Mesenchymal stem cell (in vitro differentiated cells and primary cell): ENCODE measurements around the gene CXCL8.

Source experiments
- DNase-seq: peaks from one replicate; pipeline ENCODE4 v3.0.0-alpha.2; 2013
- H2AFZ ChIP-seq: one replicate; pipeline ENCODE4 v1.6.1; 2013; ENCODE audit warnings: low read depth, mild to moderate bottlenecking, control low read depth, inconsistent platforms, low read length, moderate library complexity
- H2AK5ac ChIP-seq: 2 replicates; pipeline ENCODE4 v1.6.1; 2013; ENCODE audit warnings: low read length, moderate library complexity, mild to moderate bottlenecking, inconsistent platforms; ENCODE audit not compliant: severe bottlenecking
- H2BK120ac ChIP-seq: one replicate; pipeline ENCODE4 v1.6.1; 2013; ENCODE audit warnings: low read depth, mild to moderate bottlenecking, inconsistent platforms, low read length, moderate library complexity
- H2BK12ac ChIP-seq, 2 experiments: one replicate each; pipeline ENCODE4 v1.6.1; 2013; ENCODE audit warnings: inconsistent platforms in 2 of 2, low read length in 2 of 2, mild to moderate bottlenecking in 2 of 2, moderate library complexity in 2 of 2, control low read depth in 1 of 2
- H2BK15ac ChIP-seq: one replicate; pipeline ENCODE4 v1.6.1; 2013; ENCODE audit warnings: mild to moderate bottlenecking, low read depth, inconsistent platforms; ENCODE audit not compliant: poor library complexity, severe bottlenecking
- H2BK5ac ChIP-seq: 2 replicates; pipeline ENCODE4 v1.6.1; 2013; ENCODE audit warnings: low read depth, mild to moderate bottlenecking, low read length, control low read depth, inconsistent platforms; ENCODE audit not compliant: poor library complexity, severe bottlenecking
- H3K14ac ChIP-seq, 2 experiments: one replicate each; pipeline ENCODE4 v1.6.1; 2013; ENCODE audit warnings: inconsistent platforms in 2 of 2, low read length in 2 of 2, control low read depth in 1 of 2, mild to moderate bottlenecking in 1 of 2, moderate library complexity in 1 of 2
- H3K18ac ChIP-seq, 2 experiments: one replicate each; pipeline ENCODE4 v1.6.1; 2013; ENCODE audit warnings: inconsistent platforms in 2 of 2, low read length in 2 of 2, control low read depth in 1 of 2, low read depth in 1 of 2, mild to moderate bottlenecking in 1 of 2
- H3K23ac ChIP-seq, 2 experiments: one replicate each; pipeline ENCODE4 v1.6.1; 2013; ENCODE audit warnings: inconsistent platforms in 2 of 2, low read length in 2 of 2, mild to moderate bottlenecking in 2 of 2, moderate library complexity in 2 of 2, control low read depth in 1 of 2
- H3K27ac ChIP-seq: 2 replicates; pipeline ENCODE4 v1.5.1; 2013; ENCODE audit warnings: mild to moderate bottlenecking, moderate library complexity, low read length, control low read depth, inconsistent platforms; ENCODE audit not compliant: poor library complexity, severe bottlenecking
- H3K27me3 ChIP-seq, 2 experiments: 2 replicates each; pipeline versions ENCODE4 v1.6.1 to v1.7.0; 2013; ENCODE audit warnings: low read length in 2 of 2, mild to moderate bottlenecking in 2 of 2, moderate library complexity in 2 of 2, control low read depth in 1 of 2, inconsistent platforms in 1 of 2; ENCODE audit not compliant: control insufficient read depth in 1 of 2, insufficient read depth in 1 of 2
- H3K36me3 ChIP-seq, 2 experiments: 2 replicates each; pipeline versions ENCODE4 v1.6.1 to v1.7.0; 2013; ENCODE audit warnings: low read length in 2 of 2, control low read depth in 1 of 2, inconsistent platforms in 1 of 2, low read depth in 1 of 2, mild to moderate bottlenecking in 1 of 2; ENCODE audit not compliant: insufficient read depth in 2 of 2, control insufficient read depth in 1 of 2
- H3K4ac ChIP-seq, 2 experiments: one replicate each; pipeline ENCODE4 v1.6.1; 2013; ENCODE audit warnings: inconsistent platforms in 2 of 2, low read length in 2 of 2, mild to moderate bottlenecking in 2 of 2, moderate library complexity in 2 of 2, control low read depth in 1 of 2, low read depth in 1 of 2
- H3K4me1 ChIP-seq: 2 replicates; pipeline ENCODE4 v1.6.1; 2013; ENCODE audit warnings: low read depth, low read length, control low read depth; ENCODE audit not compliant: control insufficient read depth, insufficient read depth
- H3K4me2 ChIP-seq: 2 replicates; pipeline ENCODE4 v1.6.1; 2013; ENCODE audit warnings: low read length, mild to moderate bottlenecking, inconsistent platforms; ENCODE audit not compliant: poor library complexity, severe bottlenecking
- H3K4me3 ChIP-seq, 2 experiments: 2 replicates each; pipeline versions ENCODE4 v1.5.1 to v1.7.0; 2013; ENCODE audit warnings: low read length in 2 of 2, mild to moderate bottlenecking in 2 of 2, control low read depth in 1 of 2, low read depth in 1 of 2; ENCODE audit not compliant: insufficient read depth in 1 of 2
- H3K79me1 ChIP-seq: replicated peaks from 2 replicates; pipeline ENCODE4 v1.6.1; 2013; ENCODE audit warnings: mild to moderate bottlenecking, control low read depth, low read length, inconsistent platforms; ENCODE audit not compliant: poor library complexity, severe bottlenecking
- H3K9ac ChIP-seq: 2 replicates; pipeline ENCODE4 v1.7.0; 2013; ENCODE audit warnings: mild to moderate bottlenecking, low read length, moderate library complexity
- H3K9me3 ChIP-seq: 2 replicates; pipeline ENCODE4 v1.7.0; 2013; ENCODE audit warnings: mild to moderate bottlenecking, low read length; ENCODE audit not compliant: control insufficient read depth
- H4K8ac ChIP-seq: one replicate; pipeline ENCODE4 v1.6.1; 2013; ENCODE audit warnings: inconsistent platforms, mild to moderate bottlenecking, low read length, moderate library complexity
- H4K91ac ChIP-seq: one replicate; pipeline ENCODE4 v1.6.1; 2013; ENCODE audit warnings: mild to moderate bottlenecking, low read length, inconsistent platforms
- WGBS: methylation state at CpG from one replicate; pipeline ENCODE4 v1.1.7; 2013; ENCODE audit warnings: mixed read lengths; 5-methylcytosine and 5-hydroxymethylcytosine counted together

The CXCL8 gene

GRCh38 chr4:73734530-73735001 lies 5.8 kb upstream of the CXCL8 start:
- H3K18ac ChIP-seq: peak overlapping the region; percentile 80 to 85

GRCh38 chr4:73735231-73735630 lies 5.1 kb upstream of the CXCL8 start:
- Histone ChIP-seq H2BK15ac (no peak overlapping the region), H3K79me1 (no peaks in the 10 kb centered on the region), H2AK5ac (no peak overlapping the region), H3K23ac (no peak overlapping the region), H3K27ac (no peak overlapping the region), H4K8ac (peak overlapping the region; percentile 31), H3K36me3 (no peaks in the 10 kb centered on the region), H2AFZ (no peak overlapping the region), H3K9ac (peak overlapping the region; percentile 67), H2BK5ac (no peak overlapping the region), H3K4me2 (no peak overlapping the region), H2BK120ac (no peak overlapping the region), H3K4me1 (peaks cover 3% of the 10 kb centered on the region), H3K14ac (no peak overlapping the region), H4K91ac (peak overlapping the region; percentile 70), H3K4ac (peak overlapping the region in 1 of 2 experiments; percentile 59), H3K18ac (peak overlapping the region in 1 of 2 experiments; percentile 29), H3K27me3 (no peaks in the 10 kb centered on the region), H3K9me3 (no peaks in the 10 kb centered on the region), H2BK12ac (no peak overlapping the region), H3K4me3 (no peak overlapping the region)
- peak; percentile 86 for DNase-seq
- 36% methylated on average over 2 of the region's 3 CpGs for WGBS

More at GRCh38 chr4:73734530-73735001, 5.8 kb upstream of the CXCL8 start:
- Histone ChIP-seq H4K8ac (peak overlapping the region; percentile 84), H3K4me1 (peaks cover 3% of the 10 kb centered on the region), H2BK15ac (no peak overlapping the region), H3K9me3 (no peaks in the 10 kb centered on the region), H2BK5ac (no peak overlapping the region), H2AFZ (no peak overlapping the region), H2BK120ac (peak overlapping the region; percentile 84), H3K23ac (no peak overlapping the region), H3K4me2 (no peak overlapping the region), H3K27me3 (no peaks in the 10 kb centered on the region), H3K27ac (peak overlapping the region; percentile 16), H2BK12ac (peak overlapping the region; percentile 89 to 100), H3K14ac (no peak overlapping the region), H2AK5ac (peak overlapping the region; percentile 71), H4K91ac (peak overlapping the region; percentile 95), H3K9ac (peak overlapping the region; percentile 67), H3K4ac (peak overlapping the region; percentile 75 to 81), H3K4me3 (no peak overlapping the region), H3K36me3 (no peaks in the 10 kb centered on the region), H3K79me1 (no peaks in the 10 kb centered on the region)
- WGBS: 23% methylated on average over 2 of the region's 2 CpGs
- DNase-seq: peak; percentile 77

GRCh38 chr4:73741031-73741749 lies 821 bp downstream of the CXCL8 start:
- H3K4ac ChIP-seq: no peak overlapping the region
- no CpG with 5 or more reads among the region's 2 CpGs for WGBS
- H3K4me3 ChIP-seq: peak overlapping the region in 1 of 2 experiments; percentile 60
- no peak overlapping the region for H3K14ac ChIP-seq
- H3K4me1 ChIP-seq: no peaks in the 10 kb centered on the region
- no peak overlapping the region for H2BK15ac ChIP-seq
- H3K23ac ChIP-seq: no peak overlapping the region
- H3K27ac ChIP-seq: no peak overlapping the region
- no peak overlapping the region for H2BK120ac ChIP-seq
- no peaks in the 10 kb centered on the region for H3K9me3 ChIP-seq
- no peak overlapping the region for H4K8ac ChIP-seq
- no peaks in the 10 kb centered on the region for H3K79me1 ChIP-seq
- no peak overlapping the region for H2AFZ ChIP-seq
- H3K9ac ChIP-seq: no peak overlapping the region
- no peaks in the 10 kb centered on the region for H3K36me3 ChIP-seq
- no peak overlapping the region for H2AK5ac ChIP-seq
- H2BK5ac ChIP-seq: no peak overlapping the region
- H3K4me2 ChIP-seq: no peak overlapping the region
- no peak overlapping the region for H2BK12ac ChIP-seq
- peak; percentile 50 for DNase-seq
- H3K18ac ChIP-seq: peak overlapping the region; percentile 21 to 24
- H3K27me3 ChIP-seq: no peaks in the 10 kb centered on the region
- H4K91ac ChIP-seq: no peak overlapping the region

- H2BK15ac ChIP-seq: no peak overlapping the region
- H3K23ac ChIP-seq: no peak overlapping the region
- no peak overlapping the region for H3K18ac ChIP-seq
- no peak overlapping the region for H2BK12ac ChIP-seq
- no peak overlapping the region for H3K4me3 ChIP-seq
- no peaks in the 10 kb centered on the region for H3K79me1 ChIP-seq
- no peaks in the 10 kb centered on the region for H3K4me1 ChIP-seq
- H3K4me2 ChIP-seq: no peak overlapping the region
- H3K4ac ChIP-seq: no peak overlapping the region
- H4K91ac ChIP-seq: no peak overlapping the region
- no peak overlapping the region for H3K14ac ChIP-seq
- H3K27ac ChIP-seq: no peak overlapping the region
- H2AK5ac ChIP-seq: no peak overlapping the region
- no peak overlapping the region for H2BK5ac ChIP-seq
- no peak overlapping the region for H2BK120ac ChIP-seq
- H3K27me3 ChIP-seq: no peaks in the 10 kb centered on the region
- WGBS: 75% methylated on average over 1 of the region's 1 CpG
- H2AFZ ChIP-seq: no peak overlapping the region
- H3K36me3 ChIP-seq: no peaks in the 10 kb centered on the region
- no peaks in the 10 kb centered on the region for H3K9me3 ChIP-seq
- no peak overlapping the region for H4K8ac ChIP-seq
- H3K9ac ChIP-seq: no peak overlapping the region
- DNase-seq: peak; percentile 16
Measured at GRCh38 chr4:73741750-73742489, 1.6 kb downstream of the CXCL8 start.
